CD4-positive, alpha-beta T cell (primary cell): ENCODE measurements around the gene BTBD16. TPM values are rescaled to one million over a fixed set of nuclear protein-coding genes. Genes with fewer than 3 reads are reported as not detected.

Experiments used
- ATAC-seq: fragments of 200-7000 bp; cut with Tn5 transposase; one replicate; pipeline ENCODE4 v1.10.0; 2022; ENCODE audit warnings: mild to moderate bottlenecking; ENCODE audit not compliant: poor library complexity
- CTCF ChIA-PET: fragments of 350-600 bp; sonication (Branson Sonifier 250); formaldehyde crosslinking; loops from one replicate; lab custom pipeline; 2021; ENCODE audit warnings: antibody characterized with exemption, inconsistent platforms; lab: Charles Lee
- POLR2A ChIA-PET: fragments of 350-600 bp; sonication (Branson Sonifier 250); formaldehyde crosslinking; loops from one replicate; lab custom pipeline; 2021; ENCODE audit warnings: antibody characterized with exemption, inconsistent platforms; lab: Charles Lee
- DNase-seq, 14 experiments: peaks; one replicate each; pipeline ENCODE4 v3.0.0-alpha.2; 2013 to 2020; ENCODE audit warnings: mixed read lengths in 2 of 14
- H3K27ac ChIP-seq, 2 donors: one replicate each; pipeline versions ENCODE4 v1.5.1 to v1.7.0; 2013; ENCODE audit warnings: low read length in 2 of 2, low read depth in 1 of 2, mild to moderate bottlenecking in 1 of 2
- H3K27me3 ChIP-seq, 2 experiments: 1 replicate in 1 of 2; 2 replicates in 1 of 2; pipeline versions ENCODE4 v1.6.1 to v1.7.0; 2013; ENCODE audit warnings: low read length in 2 of 2, control low read depth in 1 of 2, mild to moderate bottlenecking in 1 of 2, moderate library complexity in 1 of 2; ENCODE audit not compliant: insufficient read depth in 2 of 2, control insufficient read depth in 1 of 2
- H3K36me3 ChIP-seq: one replicate; pipeline ENCODE4 v1.6.1; 2013; ENCODE audit warnings: low read length, control low read depth; ENCODE audit not compliant: insufficient read depth
- H3K4me1 ChIP-seq: one replicate; pipeline ENCODE4 v1.6.1; 2013; ENCODE audit warnings: low read length, control low read depth; ENCODE audit not compliant: insufficient read depth
- H3K4me3 ChIP-seq: one replicate; pipeline ENCODE4 v1.5.1; 2013; ENCODE audit warnings: mild to moderate bottlenecking, low read length, moderate library complexity
- H3K9me3 ChIP-seq, 2 experiments: 1 replicate in 1 of 2; 2 replicates in 1 of 2; pipeline versions ENCODE4 v1.6.1 to v1.7.0; 2013; ENCODE audit warnings: low read length in 2 of 2, mild to moderate bottlenecking in 2 of 2, control low read depth in 1 of 2, moderate library complexity in 1 of 2; ENCODE audit not compliant: control insufficient read depth in 1 of 2, insufficient read depth in 1 of 2
- H3K27ac Mint-ChIP-seq: one replicate; pipeline ENCODE4 v1.8.0; 2020; ENCODE audit warnings: mixed read lengths
- H3K27me3 Mint-ChIP-seq: one replicate; pipeline ENCODE4 v1.8.0; 2021; ENCODE audit warnings: mixed read lengths
- H3K36me3 Mint-ChIP-seq: one replicate; pipeline ENCODE4 v1.8.0; 2021; ENCODE audit warnings: low read depth, mixed read lengths
- H3K4me1 Mint-ChIP-seq: one replicate; pipeline ENCODE4 v1.8.0; 2021; ENCODE audit warnings: low read depth, mixed read lengths
- H3K4me3 Mint-ChIP-seq: one replicate; pipeline ENCODE4 v1.8.0; 2020; ENCODE audit warnings: mild to moderate bottlenecking, mixed read lengths
- H3K9me3 Mint-ChIP-seq: one replicate; pipeline ENCODE4 v1.8.0; 2020; ENCODE audit warnings: mixed read lengths
- intact Hi-C, 2 experiments: fragments of 100-400 bp; cut with DNase I in 1 of 2; cut with micrococcal nuclease in 1 of 2; formaldehyde crosslinking; loops; one replicate each; pipeline versions ENCODE4 v1.15.1 to v1.9.0; 2023 to 2025; cut with DNase I, micrococcal nuclease
- total RNA-seq, 174 experiments: library from RNA in 2 of 174; stranded (reverse) in 2 of 174; gene quantifications; one replicate each; pipeline ENCODE4 v1.2.3 and lab custom pipeline; 2021 to 2026
- TF ChIP-seq, protein P1 (sequence below): fragments of 200-600 bp; IDR thresholded peaks from one replicate; pipeline ENCODE4 v1.8.0; 2022; ENCODE audit warnings: antibody characterized with exemption, mild to moderate bottlenecking

Gene BTBD16
- total RNA-seq, 2 experiments from 2014 or later = not detected

GRCh38 chr10:122293156-122293960 is 22.3 kb downstream of the BTBD16 start:
- peaks cover 8% of the 10 kb centered on the region for H3K4me1 Mint-ChIP-seq
- ATAC-seq = no peak
- CTCF ChIA-PET = no interaction called here

GRCh38 chr10:122293961-122294380 is 22.9 kb downstream of the BTBD16 start:
- H3K9me3 Mint-ChIP-seq = no peaks in the 10 kb centered on the region
- peak in 1 of 14 experiments; percentile 8 for DNase-seq
- no peak overlapping the region for H3K4me3 Mint-ChIP-seq

More at GRCh38 chr10:122293156-122293960, 22.3 kb downstream of the BTBD16 start:
- H3K9me3 Mint-ChIP-seq = no peaks in the 10 kb centered on the region
- Histone ChIP-seq H3K27ac (no peak overlapping the region), H3K4me1 (peaks cover 24% of the 10 kb centered on the region), H3K4me3 (no peak overlapping the region), H3K36me3 (no peaks in the 10 kb centered on the region), H3K9me3 (no peaks in the 10 kb centered on the region), H3K27me3 (no peaks in the 10 kb centered on the region)
- H3K27ac Mint-ChIP-seq = no peak overlapping the region
- no peaks in the 10 kb centered on the region for H3K27me3 Mint-ChIP-seq
- TF ChIP-seq, protein P1, sequence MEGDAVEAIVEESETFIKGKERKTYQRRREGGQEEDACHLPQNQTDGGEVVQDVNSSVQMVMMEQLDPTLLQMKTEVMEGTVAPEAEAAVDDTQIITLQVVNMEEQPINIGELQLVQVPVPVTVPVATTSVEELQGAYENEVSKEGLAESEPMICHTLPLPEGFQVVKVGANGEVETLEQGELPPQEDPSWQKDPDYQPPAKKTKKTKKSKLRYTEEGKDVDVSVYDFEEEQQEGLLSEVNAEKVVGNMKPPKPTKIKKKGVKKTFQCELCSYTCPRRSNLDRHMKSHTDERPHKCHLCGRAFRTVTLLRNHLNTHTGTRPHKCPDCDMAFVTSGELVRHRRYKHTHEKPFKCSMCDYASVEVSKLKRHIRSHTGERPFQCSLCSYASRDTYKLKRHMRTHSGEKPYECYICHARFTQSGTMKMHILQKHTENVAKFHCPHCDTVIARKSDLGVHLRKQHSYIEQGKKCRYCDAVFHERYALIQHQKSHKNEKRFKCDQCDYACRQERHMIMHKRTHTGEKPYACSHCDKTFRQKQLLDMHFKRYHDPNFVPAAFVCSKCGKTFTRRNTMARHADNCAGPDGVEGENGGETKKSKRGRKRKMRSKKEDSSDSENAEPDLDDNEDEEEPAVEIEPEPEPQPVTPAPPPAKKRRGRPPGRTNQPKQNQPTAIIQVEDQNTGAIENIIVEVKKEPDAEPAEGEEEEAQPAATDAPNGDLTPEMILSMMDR = no peak
- intact Hi-C loops = no loop called here
- POLR2A ChIA-PET = no interaction called here
- no peak overlapping the region for H3K4me3 Mint-ChIP-seq
- DNase-seq = no peak
- H3K36me3 Mint-ChIP-seq = no peaks in the 10 kb centered on the region

DNA sequence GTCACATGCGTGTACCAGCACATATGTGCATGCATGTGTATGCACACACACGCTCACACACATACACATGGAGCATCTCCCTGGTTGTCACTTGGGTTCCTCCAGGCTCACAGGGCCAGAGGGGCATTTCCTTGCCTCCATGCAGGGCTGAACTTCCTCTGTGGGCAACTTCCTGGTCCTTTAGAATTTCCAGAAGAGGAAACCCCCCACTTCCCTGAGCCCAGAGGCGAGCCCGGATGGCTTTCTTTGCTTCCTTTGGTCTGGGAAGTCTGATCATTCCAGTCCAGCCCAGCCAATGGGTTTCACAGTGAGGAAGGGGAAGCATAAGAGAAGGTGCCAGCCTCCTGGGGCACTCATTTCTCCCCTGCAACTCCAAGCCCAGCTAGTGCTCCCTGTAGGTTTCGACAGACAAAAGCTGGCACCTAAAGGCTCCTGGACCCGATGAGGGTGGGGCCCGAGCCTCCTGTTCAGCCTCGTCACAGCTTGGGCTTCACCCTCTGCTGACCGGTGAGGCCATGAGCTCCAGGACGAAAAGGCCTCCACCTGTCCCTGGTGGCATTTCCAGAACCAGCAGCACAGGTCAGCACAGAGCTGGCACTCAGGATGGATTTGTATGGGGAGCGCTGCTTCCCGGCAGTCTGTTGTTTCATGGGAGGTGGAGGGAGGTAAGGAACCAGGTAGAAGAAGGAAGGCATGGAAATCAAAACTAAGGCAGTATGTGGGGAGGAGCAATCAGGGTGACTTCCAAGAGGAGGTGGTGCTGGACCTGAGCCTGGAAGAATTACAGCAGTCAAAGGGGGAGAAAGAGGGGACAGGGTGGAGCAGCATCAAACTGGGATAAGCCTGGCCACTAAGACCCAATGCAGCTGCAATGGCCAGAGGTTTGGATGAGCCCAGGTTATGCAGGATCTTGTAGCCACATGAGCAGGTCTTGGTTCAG is 23.7 kb downstream of the BTBD16 start:
- Histone ChIP-seq H3K4me1 (peaks cover 34% of the 10 kb centered on the region), H3K4me3 (no peak overlapping the region), H3K36me3 (no peaks in the 10 kb centered on the region), H3K27ac (no peak overlapping the region), H3K9me3 (no peaks in the 10 kb centered on the region), H3K27me3 (peaks cover 0 to 2% of the 10 kb centered on the region in 2 experiments)
- Mint-ChIP-seq H3K27ac (no peak overlapping the region), H3K4me3 (no peak overlapping the region), H3K9me3 (no peaks in the 10 kb centered on the region), H3K4me1 (peaks cover 14% of the 10 kb centered on the region), H3K36me3 (no peaks in the 10 kb centered on the region), H3K27me3 (peaks cover 6% of the 10 kb centered on the region)
- TF ChIP-seq, protein P1 = no peak
- intact Hi-C loops = no loop called here
- no peak for DNase-seq
- ChIA-PET POLR2A (no interaction called here), CTCF (no interaction called here)
- no peak for ATAC-seq

More at GRCh38 chr10:122293961-122294380, 22.9 kb downstream of the BTBD16 start:
- peaks cover 30% of the 10 kb centered on the region for H3K4me1 ChIP-seq
- no peak overlapping the region for H3K4me3 ChIP-seq
- CTCF ChIA-PET = no interaction called here
- H3K27ac ChIP-seq = no peak overlapping the region
- no peaks in the 10 kb centered on the region for H3K9me3 ChIP-seq
- Mint-ChIP-seq H3K27me3 (peaks cover 6% of the 10 kb centered on the region), H3K27ac (no peak overlapping the region), H3K4me1 (peaks cover 13% of the 10 kb centered on the region), H3K36me3 (no peaks in the 10 kb centered on the region)
- no peaks in the 10 kb centered on the region for H3K36me3 ChIP-seq
- intact Hi-C loops = no loop called here
- TF ChIP-seq, protein P1 = no peak
- H3K27me3 ChIP-seq = no peaks in the 10 kb centered on the region
- POLR2A ChIA-PET = no interaction called here
- no peak for ATAC-seq
